KOPT-K1 (cell line): Measurements from ENCODE around the gene PHLDB1.

Source experiments
- H3K27ac ChIP-seq: fragments of 200-600 bp; sonication (generic); 2 replicates; pipeline ENCODE4 v1.5.1; 2016; ENCODE audit warnings: antibody characterized with exemption, mild to moderate bottlenecking, low read depth, low read length; ENCODE audit not compliant: poor library complexity, severe bottlenecking
- H3K36me3 ChIP-seq: fragments of 200-600 bp; sonication (generic); 2 replicates; pipeline ENCODE4 v1.5.1; 2017; ENCODE audit warnings: antibody characterized with exemption, mild to moderate bottlenecking, low read length, moderate library complexity; ENCODE audit not compliant: insufficient read depth
- H3K9me3 ChIP-seq: fragments of 200-600 bp; sonication (generic); 2 replicates; pipeline ENCODE4 v1.5.1; 2017; ENCODE audit warnings: antibody characterized with exemption, low read length, mild to moderate bottlenecking; ENCODE audit not compliant: insufficient read depth, poor library complexity, severe bottlenecking

The PHLDB1 gene

DNA sequence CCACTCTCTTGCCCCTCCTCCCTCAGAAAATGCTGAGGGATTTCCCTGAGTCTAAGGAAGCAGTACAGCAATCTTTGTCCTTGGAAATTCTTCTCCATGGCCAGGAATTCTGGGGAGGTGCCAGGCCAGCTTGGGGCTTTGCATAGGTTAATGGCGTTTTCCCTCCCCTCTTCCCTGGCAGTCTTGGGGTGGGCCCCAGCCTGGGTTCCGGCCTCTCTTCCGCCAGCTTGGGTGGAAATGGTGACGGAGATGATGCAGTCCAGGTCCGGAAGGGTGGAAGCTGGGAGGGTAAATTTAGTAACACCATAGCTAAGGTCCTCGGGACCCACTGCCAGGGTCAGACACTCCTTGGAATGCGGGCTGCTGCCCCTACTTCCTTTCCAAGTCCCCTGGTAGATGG lies 5.0 kb downstream of the PHLDB1 start:
- Histone ChIP-seq H3K27ac (no peak overlapping the region), H3K36me3 (no peaks in the 10 kb centered on the region), H3K9me3 (no peaks in the 10 kb centered on the region)

- Histone ChIP-seq H3K9me3 (no peaks in the 10 kb centered on the region), H3K27ac (no peak overlapping the region), H3K36me3 (no peaks in the 10 kb centered on the region)
These were observed 7.1 kb downstream of the PHLDB1 start for GRCh38 chr11:118614511-118614910.

GRCh38 chr11:118615282-118615975 lies 8.0 kb downstream of the PHLDB1 start:
- no peaks in the 10 kb centered on the region for H3K9me3 ChIP-seq
- no peak overlapping the region for H3K27ac ChIP-seq
- H3K36me3 ChIP-seq = no peaks in the 10 kb centered on the region

- Histone ChIP-seq H3K36me3 (no peaks in the 10 kb centered on the region), H3K9me3 (no peaks in the 10 kb centered on the region), H3K27ac (no peak overlapping the region)
These were observed 8.6 kb downstream of the PHLDB1 start for GRCh38 chr11:118615976-118616371.

DNA sequence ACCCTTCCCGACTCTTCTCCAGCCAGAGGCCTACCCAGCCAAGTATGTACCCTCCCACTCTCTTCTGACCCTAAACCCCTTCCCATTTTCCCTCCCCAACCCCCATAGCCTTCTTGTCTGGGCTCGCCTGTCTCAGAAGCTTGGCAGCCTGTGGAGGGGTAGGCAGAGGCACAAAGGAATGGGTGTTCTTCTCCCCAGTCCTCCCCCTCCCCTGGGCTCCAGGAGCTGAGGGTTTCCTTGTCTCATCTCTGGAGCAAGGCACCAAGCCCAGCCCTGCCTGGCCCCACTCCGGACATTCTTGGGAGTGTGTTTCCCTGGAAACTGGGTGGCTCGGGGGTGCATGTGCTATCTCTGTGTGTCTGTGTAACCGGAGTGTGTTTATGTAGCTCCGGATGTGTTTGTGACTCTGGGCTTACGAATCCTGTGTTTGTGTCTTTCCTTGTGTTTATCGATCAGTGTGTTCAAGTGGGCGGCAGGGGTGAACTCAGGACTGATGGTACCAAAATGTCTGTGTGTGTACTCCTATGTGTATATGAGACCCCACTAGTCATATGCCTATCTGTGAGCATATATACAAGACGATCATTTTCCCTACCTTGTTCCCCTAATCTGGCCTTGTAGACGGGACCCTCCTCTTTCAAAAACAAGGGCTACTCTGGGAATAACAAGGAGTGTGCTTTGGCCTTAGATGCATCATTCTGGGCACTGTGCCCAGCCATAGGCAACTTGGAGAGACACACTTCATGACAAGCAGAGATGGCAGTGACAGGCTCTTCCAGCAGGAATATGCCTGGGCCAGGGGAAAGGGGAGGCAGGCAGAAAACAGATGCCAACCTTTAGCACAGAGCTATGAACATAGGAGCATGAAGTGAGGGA lies 10.9 kb downstream of the PHLDB1 start:
- no peaks in the 10 kb centered on the region for H3K9me3 ChIP-seq
- H3K27ac ChIP-seq = no peak overlapping the region
- no peaks in the 10 kb centered on the region for H3K36me3 ChIP-seq

GRCh38 chr11:118618991-118619375 lies 11.6 kb downstream of the PHLDB1 start:
- no peaks in the 10 kb centered on the region for H3K36me3 ChIP-seq
- no peak overlapping the region for H3K27ac ChIP-seq
- H3K9me3 ChIP-seq = no peaks in the 10 kb centered on the region

DNA sequence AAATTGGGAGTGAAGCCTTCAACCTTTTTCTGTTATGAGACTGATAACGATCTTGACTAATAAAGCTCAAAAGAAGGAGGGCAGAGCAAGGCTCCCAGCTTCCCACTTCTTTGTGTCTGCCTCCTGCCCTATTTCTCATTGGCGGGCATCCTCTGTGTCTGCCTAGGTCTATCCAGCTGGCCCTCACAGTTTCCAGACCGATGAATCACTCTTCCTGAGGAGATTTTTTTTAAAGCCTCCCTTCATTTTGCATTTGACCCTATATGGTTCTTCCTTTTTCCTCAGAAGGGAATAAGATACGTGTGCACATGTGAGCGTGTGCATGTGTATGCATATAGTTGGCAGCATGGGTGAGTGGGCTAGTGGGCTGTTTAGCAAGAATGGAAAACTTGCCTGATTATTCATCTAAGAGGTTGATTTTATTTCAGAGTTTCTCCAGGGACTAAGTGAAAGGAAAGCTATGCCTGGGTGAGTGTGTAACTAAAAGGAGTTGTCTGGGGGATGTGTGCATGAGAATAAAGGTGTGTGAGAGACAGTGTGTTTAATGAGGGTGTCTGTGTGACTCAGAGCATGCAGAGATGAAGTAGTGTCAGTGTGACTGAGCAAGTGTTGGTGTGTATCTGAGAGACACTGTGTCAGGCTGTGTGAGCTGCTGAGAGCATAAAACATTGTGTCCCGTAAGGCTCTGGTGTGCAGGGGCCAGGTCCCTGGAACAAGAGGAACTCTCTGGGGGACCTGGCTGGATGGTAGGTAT lies 12.2 kb downstream of the PHLDB1 start:
- Histone ChIP-seq H3K27ac (no peak overlapping the region), H3K36me3 (no peaks in the 10 kb centered on the region), H3K9me3 (no peaks in the 10 kb centered on the region)

GRCh38 chr11:118620529-118621070 lies 13.2 kb downstream of the PHLDB1 start:
- no peaks in the 10 kb centered on the region for H3K36me3 ChIP-seq
- H3K27ac ChIP-seq = no peak overlapping the region
- H3K9me3 ChIP-seq = no peaks in the 10 kb centered on the region

DNA sequence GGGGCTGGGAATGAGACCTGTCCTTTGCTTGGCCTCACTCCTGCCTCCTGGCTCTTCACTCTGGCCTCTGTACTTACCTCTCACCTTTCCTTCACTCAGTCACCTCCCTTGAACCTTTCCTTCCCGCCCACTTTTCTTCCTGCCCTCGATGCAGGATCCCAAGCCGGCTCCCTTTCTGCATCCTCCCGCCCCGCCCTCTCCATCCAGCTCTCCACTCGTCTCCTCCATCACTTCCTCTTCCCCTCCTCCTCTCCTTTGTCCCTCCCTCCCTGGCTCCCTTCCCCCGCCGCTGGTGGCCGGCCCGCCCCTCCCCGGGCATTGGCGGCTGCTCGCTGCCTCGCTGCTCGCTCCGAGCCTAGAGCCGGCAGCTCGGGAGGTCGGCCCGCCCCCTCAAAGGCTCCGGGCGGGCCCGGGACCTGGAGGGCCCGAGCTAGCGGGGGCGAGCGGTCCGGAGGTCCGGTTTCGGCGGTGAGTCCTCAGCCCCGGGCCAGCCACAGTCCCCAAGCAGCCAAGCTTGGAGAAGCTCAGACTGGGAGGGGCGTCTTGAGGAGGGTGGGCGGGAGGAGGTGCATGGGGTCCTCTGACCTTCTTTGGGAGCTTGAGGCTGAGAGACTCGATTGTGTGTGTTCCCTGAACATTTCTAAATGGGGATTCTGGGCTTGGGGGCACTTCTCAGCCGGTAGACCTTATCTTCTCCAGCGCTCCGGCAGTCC lies 13.8 kb downstream of the PHLDB1 start:
- no peaks in the 10 kb centered on the region for H3K36me3 ChIP-seq
- H3K27ac ChIP-seq = no peak overlapping the region
- H3K9me3 ChIP-seq = no peaks in the 10 kb centered on the region

- Histone ChIP-seq H3K9me3 (no peaks in the 10 kb centered on the region), H3K36me3 (no peaks in the 10 kb centered on the region), H3K27ac (no peak overlapping the region)
These were observed 14.5 kb downstream of the PHLDB1 start for GRCh38 chr11:118621784-118622375.

DNA sequence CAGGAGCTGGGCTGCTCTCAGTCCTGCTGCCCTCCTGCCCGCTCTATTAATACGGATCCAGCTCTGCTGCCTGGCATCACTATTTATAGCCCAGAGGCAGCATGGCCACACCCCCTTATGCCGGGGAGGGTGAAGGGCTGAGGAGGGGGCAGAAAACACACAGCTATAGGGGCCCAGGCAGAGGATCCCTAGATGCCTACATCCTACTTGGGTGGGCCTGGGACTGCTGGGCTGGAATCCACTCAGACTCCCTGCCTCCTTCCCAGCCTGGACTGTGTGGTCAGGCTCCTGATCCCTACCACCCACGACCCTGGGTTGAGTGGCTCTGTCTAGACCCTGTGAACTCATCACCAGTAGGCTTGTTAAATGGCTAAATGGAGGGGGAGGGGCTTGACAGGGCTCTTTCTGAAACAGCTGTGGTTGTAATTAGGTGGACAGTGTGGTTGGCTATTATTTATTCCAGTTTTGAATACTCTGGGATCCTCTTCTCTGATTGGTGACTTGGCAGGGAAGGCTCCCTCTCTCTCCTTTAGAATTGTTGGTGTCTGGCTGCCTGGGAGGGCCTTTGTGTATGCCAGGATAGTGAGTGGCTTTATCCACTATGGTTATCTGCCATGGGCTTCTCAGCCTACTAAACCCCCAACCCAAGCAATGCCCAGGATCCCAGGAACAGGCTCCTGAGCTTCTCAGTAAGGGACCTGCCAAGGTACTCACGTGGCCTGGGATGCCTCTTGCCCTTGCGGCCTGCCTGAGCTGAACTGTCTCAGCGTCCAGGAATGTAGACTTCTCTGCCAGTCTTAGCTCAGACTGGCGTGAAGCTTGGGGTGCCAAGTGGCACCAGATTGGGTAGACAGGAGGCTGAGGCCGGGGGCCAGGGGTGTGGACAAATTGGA lies 15.2 kb downstream of the PHLDB1 start:
- Histone ChIP-seq H3K27ac (no peak overlapping the region), H3K36me3 (no peaks in the 10 kb centered on the region), H3K9me3 (no peaks in the 10 kb centered on the region)

GRCh38 chr11:118623269-118623655 lies 15.8 kb downstream of the PHLDB1 start:
- Histone ChIP-seq H3K9me3 (no peaks in the 10 kb centered on the region), H3K36me3 (no peaks in the 10 kb centered on the region), H3K27ac (no peak overlapping the region)

DNA sequence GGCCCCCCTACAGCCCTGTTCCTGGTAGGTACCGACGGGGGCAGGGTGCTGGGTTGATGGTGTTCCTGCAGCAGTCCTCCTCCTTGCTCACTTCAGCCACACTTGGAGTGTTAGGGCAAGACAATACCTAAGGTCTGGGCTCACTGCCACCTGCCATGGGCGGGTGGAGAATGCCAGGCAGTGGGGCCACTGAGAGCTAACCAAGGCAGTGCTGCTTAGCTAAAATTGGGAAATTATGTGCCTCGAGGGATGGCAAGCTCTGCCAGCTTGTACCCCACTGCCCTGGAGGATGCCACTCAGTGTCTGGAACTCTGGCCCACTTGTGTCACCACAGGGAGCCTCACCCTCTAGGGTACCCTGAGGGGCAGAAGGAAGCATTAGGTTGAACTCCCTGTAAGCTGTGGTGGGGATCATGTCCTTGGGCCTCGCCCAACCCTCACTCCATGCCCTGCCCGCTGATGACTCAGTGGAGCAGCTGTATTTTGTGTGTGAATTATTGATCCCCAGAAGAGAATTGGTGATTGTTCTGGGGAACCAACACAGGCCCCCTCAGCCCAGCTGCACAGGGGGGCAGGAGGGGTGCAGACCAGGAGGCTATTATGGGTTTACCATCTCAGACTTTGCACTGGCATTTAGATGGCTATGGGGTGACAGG lies 17.7 kb downstream of the PHLDB1 start:
- Histone ChIP-seq H3K9me3 (no peaks in the 10 kb centered on the region), H3K36me3 (no peaks in the 10 kb centered on the region), H3K27ac (no peak overlapping the region)
